Left ventricle myocardium inferior (tissue), 1 donor: ENCODE data around the gene KCNK2. TPM values are rescaled to one million over a fixed set of nuclear protein-coding genes. Genes with fewer than 3 reads are reported as not detected.

Experiments
- DNase-seq: peaks from one replicate; pipeline ENCODE4 v3.0.0-alpha.2; 2020
- H3K27ac ChIP-seq: fragments of 200-600 bp; replicated peaks from 2 replicates; pipeline ENCODE4 v1.8.0; 2021
- H3K27me3 ChIP-seq: fragments of 200-600 bp; 2 replicates; pipeline ENCODE4 v1.8.0; 2021; ENCODE audit warnings: low read depth
- H3K36me3 ChIP-seq: fragments of 200-600 bp; 2 replicates; pipeline ENCODE4 v1.8.0; 2021
- H3K4me1 ChIP-seq: fragments of 200-600 bp; 2 replicates; pipeline ENCODE4 v1.8.0; 2021
- H3K4me3 ChIP-seq: fragments of 200-600 bp; 2 replicates; pipeline ENCODE4 v1.8.0; 2021; ENCODE audit warnings: mild to moderate bottlenecking, moderate library complexity
- H3K9me3 ChIP-seq: fragments of 200-600 bp; replicated peaks from 2 replicates; pipeline ENCODE4 v1.8.0; 2021
- intact Hi-C: fragments of 100-400 bp; cut with micrococcal nuclease; formaldehyde crosslinking; loops from one replicate; pipeline ENCODE4 v1.11.0; 2022
- total RNA-seq: library from RNA; stranded (reverse); fragmentation: NEBNext Ultra II Directional; extraction: Animal tissue kit (Norgen Biotek cat#: 25700); gene quantifications from one replicate; pipeline ENCODE4 v1.2.1, GENCODE V29; 2021
- TF ChIP-seq, protein P1 (sequence below): fragments of 200-600 bp; IDR thresholded peaks from 2 replicates; pipeline ENCODE4 v1.8.0; 2021; ENCODE audit warnings: antibody characterized with exemption, mild to moderate bottlenecking, borderline replicate concordance
- donor health status: DM: no; HTN: yes; CAD: no; lungs with severe emphysema.

KCNK2 gene
- total RNA-seq, 1 donor from 2014 or later: 0.08 TPM

DNA sequence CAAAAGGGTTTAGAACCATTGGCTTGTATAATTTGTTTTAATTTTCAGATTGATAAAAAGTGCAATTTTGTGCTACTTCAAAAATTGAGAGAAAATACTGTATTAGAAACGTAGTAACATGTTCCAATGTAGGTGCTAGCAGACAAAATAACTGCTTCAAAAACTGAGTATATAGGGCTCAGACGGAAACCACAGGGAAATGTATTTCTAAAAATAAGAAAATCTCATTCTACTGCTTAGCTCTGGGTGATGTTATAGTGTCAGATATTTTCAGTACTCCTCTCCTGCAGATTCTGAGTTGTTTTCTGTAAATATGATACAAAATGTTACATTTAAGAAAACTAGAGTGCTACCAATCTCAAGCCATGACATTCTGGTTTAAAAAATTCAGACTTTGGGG is 55.4 kb downstream of the KCNK2 start:
- Histone ChIP-seq H3K4me1 (no peaks in the 10 kb centered on the region), H3K27ac (no peak overlapping the region), H3K36me3 (no peaks in the 10 kb centered on the region), H3K4me3 (no peak overlapping the region), H3K9me3 (peaks cover 30% of the 10 kb centered on the region), H3K27me3 (no peaks in the 10 kb centered on the region)
- intact Hi-C loops: no loop called here
- DNase-seq: no peak
- TF ChIP-seq, protein P1, sequence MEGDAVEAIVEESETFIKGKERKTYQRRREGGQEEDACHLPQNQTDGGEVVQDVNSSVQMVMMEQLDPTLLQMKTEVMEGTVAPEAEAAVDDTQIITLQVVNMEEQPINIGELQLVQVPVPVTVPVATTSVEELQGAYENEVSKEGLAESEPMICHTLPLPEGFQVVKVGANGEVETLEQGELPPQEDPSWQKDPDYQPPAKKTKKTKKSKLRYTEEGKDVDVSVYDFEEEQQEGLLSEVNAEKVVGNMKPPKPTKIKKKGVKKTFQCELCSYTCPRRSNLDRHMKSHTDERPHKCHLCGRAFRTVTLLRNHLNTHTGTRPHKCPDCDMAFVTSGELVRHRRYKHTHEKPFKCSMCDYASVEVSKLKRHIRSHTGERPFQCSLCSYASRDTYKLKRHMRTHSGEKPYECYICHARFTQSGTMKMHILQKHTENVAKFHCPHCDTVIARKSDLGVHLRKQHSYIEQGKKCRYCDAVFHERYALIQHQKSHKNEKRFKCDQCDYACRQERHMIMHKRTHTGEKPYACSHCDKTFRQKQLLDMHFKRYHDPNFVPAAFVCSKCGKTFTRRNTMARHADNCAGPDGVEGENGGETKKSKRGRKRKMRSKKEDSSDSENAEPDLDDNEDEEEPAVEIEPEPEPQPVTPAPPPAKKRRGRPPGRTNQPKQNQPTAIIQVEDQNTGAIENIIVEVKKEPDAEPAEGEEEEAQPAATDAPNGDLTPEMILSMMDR: no peak

DNA sequence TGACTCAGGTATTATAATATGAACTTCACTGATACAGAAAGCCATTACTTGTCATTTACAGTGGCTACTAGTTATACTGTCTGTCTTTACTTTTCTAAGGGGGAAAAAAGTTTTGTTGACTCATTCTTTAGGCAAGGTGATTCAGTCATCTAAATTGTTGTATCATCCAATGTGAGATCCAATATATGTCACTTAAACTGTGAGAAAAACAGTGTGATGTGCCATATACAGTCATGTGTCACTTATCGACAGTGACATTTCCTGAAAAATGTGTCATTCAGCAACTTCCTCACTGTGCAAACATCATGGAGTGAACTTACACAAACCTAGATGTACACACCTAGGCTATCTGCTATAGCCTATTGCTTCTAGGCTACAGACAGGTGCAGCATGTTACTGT is 57.6 kb downstream of the KCNK2 start:
- no peak for DNase-seq
- no peak overlapping the region for H3K27ac ChIP-seq
- H3K36me3 ChIP-seq: no peaks in the 10 kb centered on the region
- H3K27me3 ChIP-seq: no peaks in the 10 kb centered on the region
- no peaks in the 10 kb centered on the region for H3K4me1 ChIP-seq
- TF ChIP-seq, protein P1: no peak
- H3K4me3 ChIP-seq: no peak overlapping the region
- intact Hi-C loops: no loop called here
- H3K9me3 ChIP-seq: peaks cover 34% of the 10 kb centered on the region

DNA sequence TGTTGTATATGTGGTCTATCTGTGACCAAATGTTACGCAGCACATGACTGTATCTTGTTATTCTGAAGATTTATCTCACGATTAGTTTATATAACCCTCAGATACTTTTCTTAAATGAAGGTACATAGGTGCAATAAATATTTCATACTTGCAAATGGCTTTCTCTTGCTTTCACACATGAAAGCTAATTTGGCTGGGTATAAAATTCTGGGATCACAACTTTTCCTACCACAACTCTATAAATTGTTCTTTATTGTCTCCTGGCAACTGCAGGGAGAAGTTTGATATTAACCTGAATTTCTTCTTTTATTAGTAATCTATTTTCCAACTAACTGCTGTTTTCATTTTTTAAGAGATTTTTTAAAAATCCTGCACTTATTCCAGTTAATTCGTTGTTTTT is 58.9 kb downstream of the KCNK2 start:
- H3K27me3 ChIP-seq: no peaks in the 10 kb centered on the region
- TF ChIP-seq, protein P1: no peak

DNA sequence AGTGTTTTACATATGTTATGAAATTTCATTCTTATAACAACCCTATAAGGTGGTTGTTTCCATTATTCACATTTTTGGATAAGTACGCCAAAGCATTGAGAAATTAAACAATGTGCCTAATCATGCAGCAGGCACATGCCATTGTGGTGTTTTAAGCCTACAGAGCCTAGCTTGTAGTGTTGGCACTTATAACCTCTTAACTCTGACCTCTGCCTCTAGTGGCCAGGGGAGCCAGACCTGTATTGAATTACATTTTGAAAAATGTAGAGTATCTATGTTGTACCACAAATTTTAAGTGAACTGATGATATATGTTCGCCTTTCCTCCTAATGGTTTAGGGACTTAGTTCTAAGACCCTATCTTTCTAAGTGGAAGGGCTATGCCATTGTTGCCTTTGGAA is 61.0 kb downstream of the KCNK2 start:
- Histone ChIP-seq H3K27ac (no peak overlapping the region), H3K27me3 (no peaks in the 10 kb centered on the region), H3K9me3 (peaks cover 34% of the 10 kb centered on the region), H3K4me1 (no peaks in the 10 kb centered on the region), H3K4me3 (no peak overlapping the region), H3K36me3 (no peaks in the 10 kb centered on the region)
- intact Hi-C loops: no loop called here
- DNase-seq: no peak
- TF ChIP-seq, protein P1: no peak

More for the DNA sequence above, 58.9 kb downstream of the KCNK2 start:
- no peak for DNase-seq
- peaks cover 34% of the 10 kb centered on the region for H3K9me3 ChIP-seq
- H3K36me3 ChIP-seq: no peaks in the 10 kb centered on the region
- H3K4me1 ChIP-seq: no peaks in the 10 kb centered on the region
- no peak overlapping the region for H3K4me3 ChIP-seq
- H3K27ac ChIP-seq: no peak overlapping the region
- intact Hi-C loops: no loop called here

DNA sequence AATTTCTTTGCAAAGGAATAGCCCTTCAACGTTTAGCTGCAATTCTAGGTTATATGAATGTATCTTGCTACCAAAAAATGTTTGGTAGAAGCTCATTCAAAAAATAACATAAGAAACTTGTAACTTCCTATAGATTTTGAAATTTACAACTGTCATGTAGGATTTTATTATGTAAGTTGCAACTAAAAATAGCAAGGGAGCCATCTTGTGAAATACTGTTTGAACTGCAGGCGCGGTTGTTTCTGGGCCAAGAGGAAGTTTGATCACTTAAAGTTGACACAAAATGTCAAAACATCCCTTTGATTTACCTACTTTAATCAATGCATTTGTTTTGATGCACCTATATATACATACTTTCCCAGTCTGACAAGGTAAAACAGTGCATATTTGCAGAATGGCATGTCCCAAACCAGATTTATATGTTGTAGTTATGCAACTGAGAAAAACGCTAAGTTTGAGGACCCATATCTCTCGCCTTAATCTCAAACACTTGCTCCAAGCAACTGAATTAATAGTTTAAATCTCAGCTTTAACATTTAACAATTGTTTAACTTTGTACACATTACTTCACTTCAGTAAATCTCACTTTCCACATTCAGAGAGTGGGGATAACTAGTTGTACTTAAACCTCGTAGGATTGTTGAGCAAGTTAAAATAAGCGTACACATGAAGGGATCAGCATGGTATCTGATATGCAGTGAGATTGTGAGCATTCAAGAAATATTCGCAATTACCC is 63.9 kb downstream of the KCNK2 start:
- TF ChIP-seq, protein P1: no peak

More for the DNA sequence above, 63.9 kb downstream of the KCNK2 start:
- Histone ChIP-seq H3K4me1 (no peaks in the 10 kb centered on the region), H3K4me3 (no peak overlapping the region), H3K27ac (no peak overlapping the region), H3K36me3 (no peaks in the 10 kb centered on the region), H3K9me3 (peaks cover 19% of the 10 kb centered on the region), H3K27me3 (no peaks in the 10 kb centered on the region)
- intact Hi-C loops: no loop called here
- DNase-seq: no peak
